ENCODE data around the gene SYNM.

SYNM gene

GRCh38 chr15:99165956-99166689 is 61.2 kb downstream of the SYNM start:
- H3K4me1 ChIP-seq (ENCODE audit: low read length) = peaks cover 35% of the 10 kb centered on the region
- no peak overlapping the region for H3K9ac ChIP-seq (ENCODE audit: low read length)
- H3K9me3 ChIP-seq (ENCODE audit: insufficient read depth, low read length) = no peaks in the 10 kb centered on the region
- no peaks in the 10 kb centered on the region for H3K27me3 ChIP-seq (ENCODE audit: low read depth, low read length)
- no peaks in the 10 kb centered on the region for H3K79me2 ChIP-seq (ENCODE audit: low read length)
- H4K20me1 ChIP-seq (ENCODE audit: insufficient read depth, low read length) = no peaks in the 10 kb centered on the region
- TF ChIP-seq EZH2phosphoT487 (IDR thresholded peaks at IDR 0.05; ENCODE audit: low read depth) = no peak
- no peak overlapping the region for H3K27ac ChIP-seq (ENCODE audit: low read length)
- H2AFZ ChIP-seq (ENCODE audit: low read depth, low read length) = no peak overlapping the region
- H3K4me2 ChIP-seq (ENCODE audit: low read length) = no peak overlapping the region
- H3K36me3 ChIP-seq (replicated peaks; ENCODE audit: low read depth, low read length) = no peaks in the 10 kb centered on the region
- H3K4me3 ChIP-seq (ENCODE audit: low read length) = no peak overlapping the region

GRCh38 chr15:99167201-99167600 is 62.3 kb downstream of the SYNM start:
- no peak for TF ChIP-seq EZH2phosphoT487 (IDR thresholded peaks at IDR 0.05; ENCODE audit: low read depth)
- TF ChIP-seq CTCF (IDR thresholded peaks at IDR 0.05; ENCODE audit: low read depth, low read length) = no peak

DNA sequence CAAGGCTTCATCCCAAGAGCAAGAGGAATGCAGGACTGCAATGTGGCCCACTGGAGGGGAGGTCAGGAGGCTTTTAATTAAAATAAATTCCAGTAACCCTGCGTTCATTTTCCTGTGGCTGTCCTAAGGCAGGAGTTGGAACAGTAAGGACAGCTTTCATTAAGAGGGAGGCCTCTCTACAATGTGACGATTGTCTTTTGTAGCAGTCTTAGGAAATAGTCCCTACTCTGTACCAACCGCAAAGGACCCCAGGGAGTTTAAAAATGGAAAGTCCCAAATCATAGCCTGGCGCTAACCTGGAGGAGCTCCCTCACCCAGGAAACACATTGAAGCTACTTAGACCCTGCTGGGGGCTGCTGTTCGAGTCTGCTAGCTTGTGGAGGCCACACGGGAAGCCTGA is 62.8 kb downstream of the SYNM start:
- Histone ChIP-seq H4K20me1 (ENCODE audit: insufficient read depth, low read length) (no peaks in the 10 kb centered on the region), H3K4me3 (ENCODE audit: low read length) (no peak overlapping the region), H3K27me3 (ENCODE audit: low read depth, low read length) (no peaks in the 10 kb centered on the region), H3K36me3 (replicated peaks; ENCODE audit: low read depth, low read length) (no peaks in the 10 kb centered on the region), H3K9me3 (ENCODE audit: insufficient read depth, low read length) (no peaks in the 10 kb centered on the region), H2AFZ (ENCODE audit: low read depth, low read length) (0 out of 2 replicates have a peak overlapping the region, but pooled peaks have one; percentile 24), H3K79me2 (ENCODE audit: low read length) (no peaks in the 10 kb centered on the region), H3K9ac (ENCODE audit: low read length) (no peak overlapping the region), H3K27ac (ENCODE audit: low read length) (no peak overlapping the region), H3K4me2 (ENCODE audit: low read length) (peak overlapping the region; percentile 21; the same call in 1 of the 2 replicates), H3K4me1 (ENCODE audit: low read length) (peaks cover 35% of the 10 kb centered on the region)
- TF ChIP-seq CTCF (IDR thresholded peaks at IDR 0.05; ENCODE audit: low read depth, low read length) (no peak), EZH2phosphoT487 (IDR thresholded peaks at IDR 0.05; ENCODE audit: low read depth) (no peak)

More at GRCh38 chr15:99167201-99167600, 62.3 kb downstream of the SYNM start:
- Histone ChIP-seq H3K4me1 (ENCODE audit: low read length) (peaks cover 35% of the 10 kb centered on the region), H2AFZ (ENCODE audit: low read depth, low read length) (0 out of 2 replicates have a peak overlapping the region, but pooled peaks have one; percentile 24), H3K9me3 (ENCODE audit: insufficient read depth, low read length) (no peaks in the 10 kb centered on the region), H3K27ac (ENCODE audit: low read length) (no peak overlapping the region), H4K20me1 (ENCODE audit: insufficient read depth, low read length) (no peaks in the 10 kb centered on the region), H3K9ac (ENCODE audit: low read length) (no peak overlapping the region), H3K4me2 (ENCODE audit: low read length) (0 out of 2 replicates have a peak overlapping the region, but pooled peaks have one; percentile 21), H3K36me3 (replicated peaks; ENCODE audit: low read depth, low read length) (no peaks in the 10 kb centered on the region), H3K27me3 (ENCODE audit: low read depth, low read length) (no peaks in the 10 kb centered on the region), H3K79me2 (ENCODE audit: low read length) (no peaks in the 10 kb centered on the region), H3K4me3 (ENCODE audit: low read length) (no peak overlapping the region)

DNA sequence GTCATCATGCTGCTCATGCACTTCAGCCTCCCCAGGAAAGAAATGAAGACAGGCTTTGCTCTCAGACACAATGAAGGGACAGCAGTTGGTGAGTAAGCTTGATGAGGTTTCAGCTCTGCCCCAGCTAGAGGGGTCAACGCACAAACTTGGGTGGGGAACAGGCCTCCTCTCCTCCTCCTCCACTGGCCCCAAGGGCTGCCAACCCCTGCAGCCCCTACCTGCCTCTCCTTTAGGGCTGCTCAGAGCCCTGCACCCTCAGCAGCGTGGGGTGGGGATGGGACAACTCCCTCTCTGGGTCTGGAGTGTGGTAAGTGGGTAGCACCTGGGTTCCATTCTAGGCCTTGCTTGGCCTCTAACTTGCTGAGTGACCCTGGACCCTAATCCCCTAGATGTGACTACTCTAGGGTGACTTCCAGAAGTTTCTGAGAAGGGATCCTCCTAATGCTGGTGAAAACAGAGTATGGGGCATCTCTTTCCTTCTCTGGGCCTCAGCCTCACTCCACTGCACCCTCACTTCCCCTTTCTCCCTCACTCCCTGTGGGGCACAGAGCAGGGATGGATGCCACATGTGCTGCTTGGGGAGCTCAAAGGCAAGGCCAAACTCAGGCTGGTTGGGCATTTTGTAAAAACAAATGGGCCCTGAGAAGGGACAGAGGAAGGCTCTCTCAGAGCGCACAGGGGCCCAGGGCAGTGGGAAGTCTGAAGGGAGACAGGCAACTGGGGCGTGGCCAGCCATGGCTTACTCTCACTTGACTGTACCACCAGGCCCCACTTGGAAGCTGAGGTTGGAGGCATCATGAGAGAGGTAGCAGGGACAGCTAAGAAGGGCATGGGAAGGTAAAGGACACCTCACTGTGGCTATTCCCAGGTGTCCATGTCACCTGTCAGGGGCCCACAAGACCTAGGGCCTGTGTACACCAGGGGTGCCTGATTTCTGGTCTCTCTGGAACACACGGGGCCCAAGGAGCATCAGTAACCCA is 64.0 kb downstream of the SYNM start:
- no peak overlapping the region for H3K27ac ChIP-seq (ENCODE audit: low read length)
- no peaks in the 10 kb centered on the region for H3K27me3 ChIP-seq (ENCODE audit: low read depth, low read length)
- H3K79me2 ChIP-seq (ENCODE audit: low read length) = no peaks in the 10 kb centered on the region
- no peak overlapping the region for H3K9ac ChIP-seq (ENCODE audit: low read length)
- no peak overlapping the region for H2AFZ ChIP-seq (ENCODE audit: low read depth, low read length)
- TF ChIP-seq EZH2phosphoT487 (IDR thresholded peaks at IDR 0.05; ENCODE audit: low read depth) = no peak
- H4K20me1 ChIP-seq (ENCODE audit: insufficient read depth, low read length) = no peaks in the 10 kb centered on the region
- no peaks in the 10 kb centered on the region for H3K9me3 ChIP-seq (ENCODE audit: insufficient read depth, low read length)
- H3K4me2 ChIP-seq (ENCODE audit: low read length) = peak overlapping the region; percentile 10; the same call in 1 of the 2 replicates
- H3K4me3 ChIP-seq (ENCODE audit: low read length) = no peak overlapping the region
- H3K4me1 ChIP-seq (ENCODE audit: low read length) = peaks cover 26% of the 10 kb centered on the region
- no peaks in the 10 kb centered on the region for H3K36me3 ChIP-seq (replicated peaks; ENCODE audit: low read depth, low read length)
